ENCODE measurements around the gene RHOU.

- TF ChIP-seq STAT1 (IDR thresholded peaks at IDR 0.05; ENCODE audit: unreplicated experiment) (no peak), POLR2AphosphoS5 (IDR thresholded peaks at IDR 0.05; ENCODE audit: low read depth) (no peak), CTCF (conservative IDR thresholded peaks at IDR 0.05; ENCODE audit: low read depth in 2 of 2) (no peak), EZH2 (IDR thresholded peaks at IDR 0.05; ENCODE audit: low read depth, unreplicated experiment) (no peak), EZH2phosphoT487 (IDR thresholded peaks at IDR 0.05; ENCODE audit: unreplicated experiment) (no peak), CREB1 (CRISPR knock-in tag; IDR thresholded peaks at IDR 0.05; ENCODE audit: low read depth) (no peak), ZNF462 (CRISPR knock-in tag; IDR thresholded peaks at IDR 0.05) (no peak), REST (IDR thresholded peaks at IDR 0.05; ENCODE audit: unreplicated experiment) (no peak), JUNB (IDR thresholded peaks at IDR 0.05; ENCODE audit: unreplicated experiment) (no peak), ETS1 (IDR thresholded peaks at IDR 0.05) (no peak), ZNF114 (CRISPR knock-in tag; IDR thresholded peaks at IDR 0.05) (no peak)
Measured at GRCh38 chr1:228721407-228721806, 13.9 kb upstream of the RHOU start.
